Measurements from ENCODE around the gene FAM131A. TPM values are rescaled to one million over a fixed set of nuclear protein-coding genes. Genes with fewer than 3 reads are reported as not detected.
"Not testable (repeated sequence)": the region's sequence is repeated elsewhere in the genome, so short reads cannot be mapped to it uniquely, and the experiment has no call there.

The FAM131A gene
- total RNA-seq, 2 experiments from 2014 or later = 1.7 to 1.8 TPM

DNA sequence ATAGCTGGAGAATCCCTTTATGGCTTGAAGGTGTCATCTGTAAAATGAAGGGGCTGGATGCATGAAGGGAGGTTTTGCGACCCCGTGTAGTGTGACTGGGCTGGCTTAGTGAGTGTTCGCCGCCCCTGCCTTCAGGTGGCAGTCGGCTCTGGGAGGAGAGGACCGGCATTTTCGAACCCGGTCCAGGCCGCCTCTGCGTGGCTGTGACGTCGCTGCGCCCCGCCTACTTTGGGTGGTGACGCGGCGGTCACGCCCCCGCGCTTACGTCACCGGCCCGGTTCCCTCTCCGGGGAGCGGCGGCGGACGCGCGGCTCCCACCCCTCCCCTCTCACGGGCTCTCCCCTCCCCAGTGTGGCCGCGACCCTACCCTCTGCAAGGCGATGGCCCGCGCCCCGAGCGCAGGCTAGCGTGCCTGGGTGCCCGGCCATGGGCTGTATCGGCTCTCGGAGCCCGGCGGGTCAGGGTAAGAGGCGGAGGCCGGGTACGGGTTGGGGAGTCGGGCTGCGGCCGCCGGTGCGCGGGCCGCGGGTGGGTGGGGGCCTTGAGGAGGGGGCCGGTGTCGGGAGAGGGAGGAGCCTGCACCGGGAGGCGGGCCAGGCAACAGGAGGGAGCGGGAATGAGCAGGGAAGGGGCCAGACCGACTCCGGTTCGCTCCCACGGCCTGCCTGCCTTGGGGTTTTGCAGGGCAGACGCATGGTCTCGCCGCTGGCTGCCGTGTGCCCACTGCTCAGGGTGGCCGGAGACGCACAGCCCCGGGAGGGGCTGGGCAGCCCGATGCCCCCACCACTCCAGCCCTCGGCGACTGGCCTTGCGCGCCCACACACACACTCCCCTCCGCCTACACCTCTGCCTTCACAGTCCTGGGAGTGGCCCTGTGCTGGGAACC lies 1.5 kb upstream of the FAM131A start:
- CTCF ChIA-PET = no interaction called here
- POLR2A ChIA-PET = interaction anchor here (0.9 kb wide), 1 partner anchor 18 kb away, joined by 3 read pairs; no protein-coding TSS in a partner anchor

DNA sequence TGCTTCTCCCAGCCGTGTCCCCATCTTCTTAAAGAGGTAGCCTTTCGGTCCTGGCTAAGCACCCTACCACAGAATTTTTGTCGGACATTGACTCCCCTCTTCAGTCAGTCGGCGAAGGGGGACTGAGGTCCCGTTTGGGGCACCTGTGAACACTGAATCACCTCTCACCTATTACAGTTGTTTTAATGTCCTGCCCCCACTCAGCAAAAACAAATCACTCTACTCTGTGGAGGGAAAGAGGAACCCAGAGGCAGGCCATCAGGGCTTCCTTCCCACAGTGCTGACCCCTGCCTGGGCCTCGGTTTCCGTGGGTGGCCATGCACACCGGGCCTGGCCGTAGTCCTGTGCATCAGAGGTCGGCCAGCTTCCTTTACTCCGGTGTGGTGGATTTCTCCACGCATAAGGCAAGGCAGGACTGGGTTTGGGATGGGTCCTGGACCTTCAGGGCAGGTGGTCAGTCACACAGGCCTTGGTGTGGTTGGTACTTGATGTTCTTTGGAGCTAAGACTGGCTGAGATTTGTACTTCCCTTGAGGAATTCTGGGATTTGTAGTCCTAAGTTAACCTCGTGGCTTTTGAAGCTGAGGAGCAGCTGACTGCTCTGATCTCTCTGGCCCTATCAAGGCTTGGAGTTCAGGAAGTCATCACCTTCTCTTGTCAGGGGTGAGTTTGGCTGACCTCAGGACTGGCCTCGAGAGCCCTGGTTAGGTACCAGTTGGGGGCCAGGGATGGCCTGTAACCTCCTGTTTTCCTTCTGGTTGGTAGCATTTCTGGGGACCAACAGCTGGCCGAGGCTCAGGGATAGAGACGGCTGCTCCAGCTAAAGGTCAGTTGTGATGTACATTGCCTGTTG lies 627 bp upstream of the FAM131A start:
- ChIA-PET CTCF (interaction anchor here (2.1 kb wide), 1 partner anchor 109 kb away, joined by 6 read pairs; no protein-coding TSS in a partner anchor), POLR2A (interaction anchor here (0.6 to 0.7 kb wide), 2 partner anchors 27 to 163 kb away, joined by 3 read pairs; no protein-coding TSS in a partner anchor)

DNA sequence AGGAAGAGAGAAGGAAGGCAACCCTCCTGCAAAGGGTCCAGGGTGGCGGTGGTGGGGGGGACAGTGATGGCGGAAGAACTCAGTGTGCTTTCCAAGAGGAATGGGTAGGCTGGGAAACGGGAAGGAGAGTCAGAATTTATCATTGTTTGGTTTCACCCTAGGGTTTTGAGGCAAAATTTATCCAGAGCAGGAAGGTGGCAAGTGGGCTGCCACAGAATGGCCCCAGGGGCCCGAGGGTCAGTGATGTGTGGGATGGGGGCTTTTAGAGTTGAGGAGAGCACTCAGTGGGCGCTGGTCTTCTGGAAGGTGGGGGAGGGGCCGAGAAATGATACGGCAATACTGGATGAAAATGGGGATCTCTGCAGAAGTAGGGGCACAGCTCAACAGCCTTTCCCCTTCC lies 581 bp downstream of the FAM131A start:
- ChIA-PET POLR2A (no interaction called here), CTCF (interaction anchor here (0.9 to 2.1 kb wide), 3 partner anchors 16 to 163 kb away, joined by 3 to 6 read pairs (median 3); no protein-coding TSS in a partner anchor)

DNA sequence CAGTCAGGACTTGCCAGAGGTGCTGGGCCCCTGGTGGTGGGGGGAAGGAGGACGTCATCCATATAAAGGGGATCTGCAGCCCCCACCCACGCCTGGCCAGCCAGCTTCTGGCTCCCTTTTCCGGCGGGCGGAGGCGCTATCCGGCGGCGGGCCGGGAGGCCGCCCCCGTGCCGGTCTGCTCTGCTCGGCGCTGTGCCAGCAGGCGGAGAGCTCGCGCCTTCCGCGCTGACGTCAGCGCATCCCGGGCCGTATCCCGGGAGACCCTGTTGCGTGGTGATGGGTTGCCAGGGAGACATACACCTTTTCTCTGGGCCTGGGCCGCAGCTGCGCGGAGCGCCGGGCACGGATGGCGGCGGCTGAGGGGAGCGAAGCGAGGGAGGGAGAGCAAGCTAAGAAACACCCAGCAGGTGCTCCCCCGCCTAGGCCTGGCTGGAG lies 1.1 kb downstream of the FAM131A start:
- ChIA-PET CTCF (interaction anchor here (0.9 to 2.1 kb wide), 3 partner anchors 15 to 162 kb away, joined by 3 to 6 read pairs (median 3); no protein-coding TSS in a partner anchor), POLR2A (interaction anchor here (1.2 kb wide), 1 partner anchor 22 kb away, joined by 3 read pairs; no protein-coding TSS in a partner anchor)

DNA sequence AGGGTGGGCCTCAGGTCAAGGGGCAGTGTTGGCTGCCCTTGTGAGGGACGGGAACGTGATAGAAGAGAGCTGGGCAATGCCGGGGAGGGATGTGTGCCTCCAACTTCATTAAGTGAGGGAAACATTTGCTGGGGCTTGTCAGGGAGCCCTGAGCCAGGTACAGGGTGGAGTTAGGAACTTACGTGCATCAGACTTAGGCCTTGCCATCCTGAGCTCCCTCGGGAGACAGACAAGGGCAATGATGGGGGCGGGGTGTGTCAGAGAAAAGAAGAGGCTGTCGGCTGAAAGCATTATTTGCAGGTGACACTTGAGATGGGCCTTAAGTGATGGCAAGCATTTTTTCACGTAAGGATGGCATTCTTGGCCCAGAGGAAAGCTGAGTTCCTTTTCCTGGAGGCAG lies 1.6 kb downstream of the FAM131A start:
- POLR2A ChIA-PET = interaction anchor here (1.2 kb wide), 1 partner anchor 22 kb away, joined by 3 read pairs; no protein-coding TSS in a partner anchor
- CTCF ChIA-PET = interaction anchor here (0.9 to 2.1 kb wide), 3 partner anchors 15 to 162 kb away, joined by 3 to 6 read pairs (median 3); no protein-coding TSS in a partner anchor

DNA sequence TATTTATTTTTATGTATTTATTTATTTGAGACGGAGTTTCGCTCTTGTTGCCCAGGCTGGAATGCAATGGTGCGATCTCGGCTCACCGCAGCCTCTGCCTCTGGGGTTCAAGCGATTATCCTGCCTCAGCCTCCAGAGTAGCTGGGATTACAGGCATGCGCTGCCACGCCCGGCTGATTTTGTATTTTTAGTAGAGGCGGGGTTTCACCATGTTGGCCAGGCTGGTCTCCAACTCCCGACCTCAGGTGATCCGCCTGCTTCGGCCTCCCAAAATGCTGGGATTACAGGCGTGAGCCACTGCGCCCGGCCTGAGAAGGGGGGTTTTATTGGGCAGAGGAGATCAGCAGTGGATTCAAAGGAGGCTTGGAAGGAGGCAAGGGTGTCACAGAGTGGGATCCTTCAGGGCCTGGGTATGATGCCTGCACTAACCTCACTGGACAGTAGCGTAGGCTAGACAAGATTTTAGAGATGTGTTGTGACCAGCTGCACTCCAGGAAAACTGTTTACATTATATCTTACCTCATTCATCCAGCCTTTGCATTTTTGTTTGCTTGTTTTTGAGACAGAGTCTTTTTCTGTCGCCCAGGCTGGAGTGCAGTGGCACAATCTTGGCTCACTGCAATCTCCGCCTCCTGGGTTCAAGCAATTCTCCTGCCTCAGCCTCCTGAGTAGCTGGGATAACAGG lies 2.2 kb downstream of the FAM131A start:
- CTCF ChIA-PET = not testable (repeated sequence)
- POLR2A ChIA-PET = interaction anchor here (1.2 kb wide), 1 partner anchor 21 kb away, joined by 3 read pairs; no protein-coding TSS in a partner anchor

DNA sequence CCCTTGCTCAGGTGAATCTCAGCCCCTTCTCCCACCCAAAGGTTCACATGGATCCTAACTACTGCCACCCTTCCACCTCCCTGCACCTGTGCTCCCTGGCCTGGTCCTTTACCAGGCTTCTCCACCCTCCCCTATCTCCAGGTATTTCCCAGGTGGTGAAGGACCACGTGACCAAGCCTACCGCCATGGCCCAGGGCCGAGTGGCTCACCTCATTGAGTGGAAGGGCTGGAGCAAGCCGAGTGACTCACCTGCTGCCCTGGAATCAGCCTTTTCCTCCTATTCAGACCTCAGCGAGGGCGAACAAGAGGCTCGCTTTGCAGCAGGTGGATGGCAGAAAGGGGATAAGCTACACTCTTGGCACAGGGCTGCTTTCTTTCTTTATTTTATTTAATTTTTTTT lies 4.5 kb downstream of the FAM131A start:
- POLR2A ChIA-PET = no interaction called here

DNA sequence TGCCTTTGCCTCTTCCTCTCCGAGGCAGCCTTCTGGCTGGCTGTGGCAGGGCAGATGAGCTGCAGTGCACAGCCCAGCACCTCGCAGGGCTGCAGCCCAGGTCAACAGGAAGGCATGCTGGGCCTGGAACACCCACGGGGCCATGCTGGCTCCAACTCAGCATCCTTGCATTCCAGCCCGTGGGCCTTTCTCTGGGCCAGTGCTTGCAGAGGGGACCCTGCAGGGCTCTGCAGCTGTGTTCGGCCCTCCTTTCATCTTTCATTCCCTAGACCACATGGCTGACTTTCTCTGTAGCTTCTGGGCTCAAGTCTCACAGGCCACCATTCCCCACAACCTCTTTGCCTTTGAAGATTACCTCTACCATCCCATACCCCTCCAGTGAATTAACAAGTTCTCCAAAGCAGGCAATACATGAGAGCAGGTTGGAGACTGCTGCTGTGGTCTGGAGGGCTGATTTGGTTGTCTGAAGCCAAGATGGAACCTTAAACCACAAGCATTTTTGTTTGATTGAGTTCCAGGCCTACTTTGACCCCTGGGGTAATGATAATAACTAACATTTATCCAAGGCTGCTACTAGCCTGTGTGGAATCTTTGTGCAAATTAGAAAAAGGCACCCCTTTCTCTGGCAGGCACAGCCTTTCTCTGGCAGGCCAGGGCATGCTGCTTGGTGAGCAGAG lies 5.9 kb downstream of the FAM131A start:
- ChIA-PET POLR2A (no interaction called here), CTCF (no interaction called here)

More for the DNA sequence above, 4.5 kb downstream of the FAM131A start:
- CTCF ChIA-PET = no interaction called here

DNA sequence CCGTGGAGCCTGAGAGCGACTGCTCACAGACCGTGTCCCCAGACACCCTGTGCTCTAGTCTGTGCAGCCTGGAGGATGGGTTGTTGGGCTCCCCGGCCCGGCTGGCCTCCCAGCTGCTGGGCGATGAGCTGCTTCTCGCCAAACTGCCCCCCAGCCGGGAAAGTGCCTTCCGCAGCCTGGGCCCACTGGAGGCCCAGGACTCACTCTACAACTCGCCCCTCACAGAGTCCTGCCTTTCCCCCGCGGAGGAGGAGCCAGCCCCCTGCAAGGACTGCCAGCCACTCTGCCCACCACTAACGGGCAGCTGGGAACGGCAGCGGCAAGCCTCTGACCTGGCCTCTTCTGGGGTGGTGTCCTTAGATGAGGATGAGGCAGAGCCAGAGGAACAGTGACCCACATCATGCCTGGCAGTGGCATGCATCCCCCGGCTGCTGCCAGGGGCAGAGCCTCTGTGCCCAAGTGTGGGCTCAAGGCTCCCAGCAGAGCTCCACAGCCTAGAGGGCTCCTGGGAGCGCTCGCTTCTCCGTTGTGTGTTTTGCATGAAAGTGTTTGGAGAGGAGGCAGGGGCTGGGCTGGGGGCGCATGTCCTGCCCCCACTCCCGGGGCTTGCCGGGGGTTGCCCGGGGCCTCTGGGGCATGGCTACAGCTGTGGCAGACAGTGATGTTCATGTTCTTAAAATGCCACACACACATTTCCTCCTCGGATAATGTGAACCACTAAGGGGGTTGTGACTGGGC lies 7.3 kb downstream of the FAM131A start:
- POLR2A ChIA-PET = interaction anchor here (0.6 kb wide), 1 partner anchor 486 kb away, joined by 4 read pairs; no protein-coding TSS in a partner anchor
- CTCF ChIA-PET = no interaction called here

DNA sequence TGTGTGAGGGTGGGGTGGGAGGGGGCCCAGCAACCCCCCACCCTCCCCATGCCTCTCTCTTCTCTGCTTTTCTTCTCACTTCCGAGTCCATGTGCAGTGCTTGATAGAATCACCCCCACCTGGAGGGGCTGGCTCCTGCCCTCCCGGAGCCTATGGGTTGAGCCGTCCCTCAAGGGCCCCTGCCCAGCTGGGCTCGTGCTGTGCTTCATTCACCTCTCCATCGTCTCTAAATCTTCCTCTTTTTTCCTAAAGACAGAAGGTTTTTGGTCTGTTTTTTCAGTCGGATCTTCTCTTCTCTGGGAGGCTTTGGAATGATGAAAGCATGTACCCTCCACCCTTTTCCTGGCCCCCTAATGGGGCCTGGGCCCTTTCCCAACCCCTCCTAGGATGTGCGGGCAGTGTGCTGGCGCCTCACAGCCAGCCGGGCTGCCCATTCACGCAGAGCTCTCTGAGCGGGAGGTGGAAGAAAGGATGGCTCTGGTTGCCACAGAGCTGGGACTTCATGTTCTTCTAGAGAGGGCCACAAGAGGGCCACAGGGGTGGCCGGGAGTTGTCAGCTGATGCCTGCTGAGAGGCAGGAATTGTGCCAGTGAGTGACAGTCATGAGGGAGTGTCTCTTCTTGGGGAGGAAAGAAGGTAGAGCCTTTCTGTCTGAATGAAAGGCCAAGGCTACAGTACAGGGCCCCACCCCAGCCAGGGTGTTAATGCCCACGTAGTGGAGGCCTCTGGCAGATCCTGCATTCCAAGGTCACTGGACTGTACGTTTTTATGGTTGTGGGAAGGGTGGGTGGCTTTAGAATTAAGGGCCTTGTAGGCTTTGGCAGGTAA lies 8.1 kb downstream of the FAM131A start:
- POLR2A ChIA-PET = no interaction called here

DNA sequence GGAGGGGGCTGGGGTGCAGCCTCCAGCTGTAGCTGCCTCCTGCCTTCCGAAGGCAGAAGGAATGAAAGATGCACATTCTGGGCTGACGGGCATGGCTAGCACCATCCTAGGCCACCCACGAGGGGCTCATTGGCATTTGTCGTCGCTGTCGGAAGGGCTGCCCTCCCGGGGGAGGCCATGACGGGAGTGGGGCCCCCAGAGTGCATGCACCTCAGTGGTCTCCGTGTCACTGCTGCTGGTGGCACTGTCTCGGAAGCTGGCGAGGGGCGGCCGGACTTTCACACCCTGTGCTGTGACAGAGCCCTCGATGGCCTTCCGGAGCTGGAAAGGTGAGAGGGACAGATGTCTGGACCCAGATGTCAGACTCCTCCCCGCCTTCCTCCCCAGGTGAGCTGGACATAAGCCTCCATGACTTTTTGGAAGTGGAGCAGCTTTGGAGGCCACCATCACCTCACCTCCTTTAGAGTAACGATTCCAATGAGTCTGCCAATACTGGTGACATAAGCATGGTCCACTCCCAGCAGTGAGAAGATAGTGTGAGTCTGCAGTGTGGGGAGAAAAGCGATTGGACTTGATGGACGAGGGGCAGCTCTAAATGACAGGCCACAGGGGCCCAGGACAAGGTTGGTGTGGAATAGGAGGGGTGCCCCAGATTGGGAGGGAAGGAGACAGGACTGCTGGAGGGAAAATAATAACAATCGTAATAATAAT lies 9.2 kb downstream of the FAM131A start:
- ChIA-PET CTCF (interaction anchor here (1.1 kb wide), 1 partner anchor 12 kb away, joined by 3 read pairs; no protein-coding TSS in a partner anchor), POLR2A (no interaction called here)

More for the DNA sequence above, 8.1 kb downstream of the FAM131A start:
- CTCF ChIA-PET = interaction anchor here (0.6 kb wide), 1 partner anchor 10 kb away, joined by 3 read pairs; no protein-coding TSS in a partner anchor

DNA sequence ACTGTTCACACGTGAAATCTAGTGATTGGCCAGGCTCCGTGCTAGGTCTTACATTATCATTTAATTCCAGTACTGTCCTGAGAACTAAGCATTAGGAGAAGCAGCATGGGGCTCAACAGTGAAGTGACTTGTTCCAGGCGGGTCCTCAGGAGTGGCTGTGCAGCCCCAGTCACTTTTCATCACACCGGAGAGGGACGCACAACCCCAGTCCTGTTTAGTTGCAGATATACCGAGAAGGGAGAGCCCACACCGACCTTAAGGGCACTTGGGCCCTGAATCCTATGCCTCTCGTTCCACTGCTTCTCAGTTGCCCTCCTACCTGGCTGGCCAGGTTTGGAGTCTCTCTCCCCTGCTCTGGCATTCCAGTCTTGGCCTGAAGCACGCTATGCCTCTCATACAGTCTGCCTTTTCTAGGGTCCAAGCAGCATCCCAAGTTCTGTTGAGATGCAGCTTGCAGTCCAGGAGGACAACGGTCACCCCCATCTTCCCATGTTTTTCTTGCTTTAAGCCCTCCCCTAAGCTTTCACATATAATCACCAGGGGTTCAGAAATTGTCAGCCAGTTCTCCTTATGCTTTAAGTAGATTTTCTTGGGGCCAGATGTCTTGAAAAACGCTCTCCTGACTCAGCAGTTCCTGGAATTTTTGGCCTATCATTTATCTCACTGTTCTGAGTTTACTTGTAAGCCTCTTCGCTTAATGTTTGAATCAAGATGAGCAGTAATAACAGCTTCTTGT lies 10.1 kb downstream of the FAM131A start:
- CTCF ChIA-PET = interaction anchor here (1.1 kb wide), 1 partner anchor 11 kb away, joined by 3 read pairs; no protein-coding TSS in a partner anchor
- POLR2A ChIA-PET = no interaction called here

DNA sequence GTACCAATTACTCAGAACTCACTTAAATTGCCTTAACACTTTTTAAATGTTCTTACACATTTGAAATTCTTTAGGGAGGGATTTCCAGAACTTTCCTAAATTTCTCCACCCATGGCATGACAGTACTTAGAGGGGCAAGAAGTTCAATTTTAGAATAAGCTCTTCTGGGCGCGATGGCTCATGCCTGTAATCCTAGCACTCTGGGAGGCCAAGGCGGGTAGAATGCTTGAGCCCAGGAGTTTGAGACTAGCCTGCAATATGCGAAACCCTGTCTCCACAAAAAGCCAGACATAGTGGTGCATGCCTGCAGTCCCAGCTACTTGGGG lies 10.6 kb downstream of the FAM131A start:
- POLR2A ChIA-PET = no interaction called here
- CTCF ChIA-PET = no interaction called here

DNA sequence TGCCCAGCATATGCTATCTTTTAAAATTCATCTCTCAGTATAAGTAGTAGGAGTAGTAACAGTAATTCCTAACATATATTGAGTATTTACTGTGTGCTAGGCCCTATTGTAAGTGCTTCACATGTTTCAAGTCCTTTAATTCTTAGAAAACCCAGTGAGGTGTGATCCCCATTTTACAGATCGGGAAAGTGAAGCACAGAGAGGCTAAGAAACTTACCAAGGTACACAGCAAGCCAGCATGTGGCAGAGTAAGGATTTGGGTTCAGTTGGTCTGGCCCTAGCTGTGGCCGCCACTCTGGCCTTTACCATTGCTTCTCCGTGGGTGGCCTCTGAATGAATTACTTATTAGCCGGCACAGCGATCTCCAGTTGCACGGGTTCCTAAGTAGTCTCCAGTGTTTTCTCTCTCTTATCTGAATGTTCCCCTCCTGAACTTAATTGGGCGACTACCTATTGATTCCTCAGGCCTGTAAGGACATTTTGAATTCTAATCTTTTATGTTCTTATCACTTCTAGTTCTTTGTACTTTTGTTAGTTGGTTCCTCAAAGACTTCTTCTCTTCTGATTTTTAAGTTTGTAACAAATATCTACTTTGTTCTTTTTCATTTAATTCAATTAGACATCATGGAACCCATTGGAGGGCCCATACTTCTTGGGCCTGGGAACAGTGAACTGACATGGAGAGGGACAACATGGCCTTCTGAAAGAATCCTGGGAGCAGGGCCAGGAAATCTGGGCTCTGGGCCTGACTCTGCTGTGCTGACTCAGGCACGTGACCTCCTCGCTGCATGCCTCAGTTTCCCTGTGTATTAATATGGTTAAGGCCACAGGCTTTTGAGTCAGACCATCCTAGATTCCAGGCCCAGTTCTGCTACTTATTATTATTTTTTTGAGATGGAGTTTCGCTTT lies 12.4 kb downstream of the FAM131A start:
- CTCF ChIA-PET = no interaction called here
- POLR2A ChIA-PET = no interaction called here

DNA sequence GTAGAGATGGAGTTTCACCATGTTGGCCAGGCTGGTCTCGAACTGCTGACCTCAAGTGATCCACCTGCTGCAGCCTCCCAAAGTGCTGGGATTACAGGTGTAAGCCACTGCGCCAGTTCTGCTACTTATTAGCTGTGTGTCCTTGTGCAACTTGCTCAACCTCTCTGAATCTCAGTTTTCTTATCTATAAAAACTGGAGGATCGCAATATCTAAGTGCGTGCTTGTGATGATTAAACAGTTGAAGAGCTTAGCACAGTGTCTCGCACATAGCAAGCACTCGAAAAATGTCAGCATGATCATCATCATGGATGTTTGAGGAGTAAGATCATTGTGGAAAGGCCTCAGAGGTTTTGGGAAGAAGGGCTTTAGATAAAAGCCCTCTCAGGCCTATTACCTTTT lies 13.2 kb downstream of the FAM131A start:
- ChIA-PET POLR2A (no interaction called here), CTCF (no interaction called here)
